B cell (primary cell): ENCODE measurements around the gene LRRC7. TPM values are rescaled to one million over a fixed set of nuclear protein-coding genes. Genes with fewer than 3 reads are reported as not detected.

Source experiments
- ATAC-seq: fragments of 200-7000 bp; cut with Tn5 transposase; one replicate; pipeline ENCODE4 v1.10.0; 2021; ENCODE audit warnings: low read depth, mild to moderate bottlenecking, moderate number of reproducible peaks, moderate library complexity
- CTCF ChIA-PET: fragments of 350-600 bp; sonication (Branson Sonifier 250); formaldehyde crosslinking; loops from one replicate; lab custom pipeline; 2021; ENCODE audit warnings: antibody characterized with exemption, inconsistent platforms; lab: Charles Lee
- POLR2A ChIA-PET: fragments of 350-600 bp; sonication (Branson Sonifier 250); formaldehyde crosslinking; loops from one replicate; lab custom pipeline; 2021; ENCODE audit warnings: antibody characterized with exemption; lab: Charles Lee
- DNase-seq: peaks from one replicate; pipeline ENCODE4 v3.0.0; 2013
- H2AFZ ChIP-seq: 2 replicates; pipeline ENCODE4 v1.6.1; 2012; ENCODE audit warnings: mild to moderate bottlenecking, low read depth, low read length; ENCODE audit not compliant: insufficient read depth, poor library complexity, severe bottlenecking
- H3K27ac ChIP-seq, 2 donors: 1 replicate in 1 of 2; 2 replicates in 1 of 2; pipeline ENCODE4 v1.5.1; 2012 to 2013; ENCODE audit warnings: low read length in 2 of 2, mild to moderate bottlenecking in 2 of 2, moderate library complexity in 1 of 2
- H3K27me3 ChIP-seq, 4 experiments: fragments of 200-600 bp in 1 of 4; sonication (generic) in 1 of 4; replicated peaks in 1 of 4; 1 replicate in 2 of 4; 2 replicates in 2 of 4; pipeline versions ENCODE4 v1.6.1 to v1.7.0; 2013 to 2016; ENCODE audit warnings: low read length in 3 of 4, mild to moderate bottlenecking in 2 of 4, mixed read lengths in 1 of 4, moderate library complexity in 1 of 4; ENCODE audit not compliant: insufficient read depth in 4 of 4, control insufficient read depth in 3 of 4; ENCODE audit errors: control extremely low read depth in 1 of 4
- H3K36me3 ChIP-seq, 2 experiments: replicated peaks in 1 of 2; 1 replicate in 1 of 2; 2 replicates in 1 of 2; pipeline versions ENCODE4 v1.6.1 to v1.7.1; 2013; ENCODE audit warnings: low read length in 1 of 2; ENCODE audit not compliant: insufficient read depth in 2 of 2, control insufficient read depth in 1 of 2; ENCODE audit errors: control extremely low read depth in 1 of 2, extremely low read depth in 1 of 2
- H3K4me1 ChIP-seq, 2 donors: fragments of 200-600 bp in 1 of 2; sonication (generic) in 1 of 2; 1 replicate in 1 of 2; 2 replicates in 1 of 2; pipeline versions ENCODE4 v1.5.1 to v1.6.1; 2013 to 2017; ENCODE audit warnings: low read length in 2 of 2; ENCODE audit not compliant: control insufficient read depth in 2 of 2, insufficient read depth in 2 of 2
- H3K4me2 ChIP-seq: replicated peaks from 2 replicates; pipeline ENCODE3; 2012; ENCODE audit warnings: mild to moderate bottlenecking, low read depth, low read length; ENCODE audit not compliant: poor library complexity, severe bottlenecking
- H3K4me3 ChIP-seq, 5 experiments: fragments of 200-600 bp in 1 of 5; sonication (generic) in 1 of 5; 1 replicate in 3 of 5; 2 replicates in 2 of 5; pipeline versions ENCODE4 v1.5.1 to v1.7.0; 2011 to 2016; ENCODE audit warnings: low read length in 4 of 5, mild to moderate bottlenecking in 4 of 5, low read depth in 2 of 5, control low read depth in 1 of 5, moderate library complexity in 1 of 5; ENCODE audit not compliant: insufficient read depth in 1 of 5; ENCODE audit errors: control extremely low read depth in 1 of 5, extremely low read depth in 1 of 5
- H3K79me2 ChIP-seq: fragments of 200-600 bp; sonication (generic); one replicate; pipeline ENCODE4 v1.6.0; 2016; ENCODE audit warnings: low read length; ENCODE audit not compliant: control insufficient read depth, insufficient read depth
- H3K9ac ChIP-seq: fragments of 200-600 bp; sonication (generic); 2 replicates; pipeline ENCODE4 v1.6.1; 2017; ENCODE audit warnings: mild to moderate bottlenecking, low read length, moderate library complexity
- H3K9me3 ChIP-seq, 3 donors: one replicate each; pipeline versions ENCODE4 v1.6.1 to v1.7.1; 2013; ENCODE audit warnings: low read length in 2 of 3; ENCODE audit not compliant: control insufficient read depth in 2 of 3, insufficient read depth in 1 of 3; ENCODE audit errors: control extremely low read depth in 1 of 3
- H4K20me1 ChIP-seq: 2 replicates; pipeline ENCODE4 v1.6.0; 2012; ENCODE audit warnings: mild to moderate bottlenecking, low read length; ENCODE audit not compliant: insufficient read depth, control insufficient read depth, poor library complexity, severe bottlenecking
- H3K27ac Mint-ChIP-seq: one replicate; pipeline ENCODE4 v1.8.0; 2021; ENCODE audit warnings: mixed read lengths
- H3K27me3 Mint-ChIP-seq: one replicate; pipeline ENCODE4 v1.8.0; 2021; ENCODE audit warnings: mixed read lengths
- H3K4me1 Mint-ChIP-seq: one replicate; pipeline ENCODE4 v1.8.0; 2021; ENCODE audit warnings: mixed read lengths
- H3K4me3 Mint-ChIP-seq: one replicate; pipeline ENCODE4 v1.8.0; 2021; ENCODE audit warnings: mixed read lengths
- H3K9me3 Mint-ChIP-seq: one replicate; pipeline ENCODE4 v1.8.0; 2022; ENCODE audit warnings: mixed read lengths; ENCODE audit not compliant: insufficient read depth
- CTCF ChIP-seq: fragments of 200-600 bp; IDR thresholded peaks from one replicate; pipeline ENCODE4 v1.8.0; 2022; ENCODE audit warnings: antibody characterized with exemption, mild to moderate bottlenecking
- EZH2 ChIP-seq: IDR thresholded peaks from 2 replicates; pipeline ENCODE4 v1.6.1; 2012; ENCODE audit warnings: borderline replicate concordance, low read depth, mild to moderate bottlenecking, moderate library complexity, low read length; ENCODE audit not compliant: insufficient read depth, poor library complexity, severe bottlenecking
- WGBS: methylation state at CpG from one replicate; pipeline ENCODE4 v1.1.5; 2013; ENCODE audit warnings: missing lambda C conversion rate; ENCODE audit not compliant: insufficient coverage; 5-methylcytosine and 5-hydroxymethylcytosine counted together
- intact Hi-C: fragments of 100-400 bp; cut with micrococcal nuclease; formaldehyde crosslinking; loops from one replicate; pipeline ENCODE4 v1.10.0; 2022
- polyA plus RNA-seq: library from polyadenylated mRNA; depleted of rRNA; stranded (reverse); fragments of >200 nt; gene quantifications from 2 replicates; pipeline ENCODE4 v1.2.3, GENCODE V29; 2012
- total RNA-seq, 2 donors: library from RNA; stranded (reverse); fragments of 120-200 nt in 1 of 2; gene quantifications; 1 replicate in 1 of 2; 2 replicates in 1 of 2; pipeline versions ENCODE4 v1.2.3 to v1.2.4, GENCODE V29; 2013 to 2022

Gene LRRC7
- total and polyA plus RNA-seq, 2 donors (not counting 1 experiment from before 2014, with no cell fraction given): not detected

DNA sequence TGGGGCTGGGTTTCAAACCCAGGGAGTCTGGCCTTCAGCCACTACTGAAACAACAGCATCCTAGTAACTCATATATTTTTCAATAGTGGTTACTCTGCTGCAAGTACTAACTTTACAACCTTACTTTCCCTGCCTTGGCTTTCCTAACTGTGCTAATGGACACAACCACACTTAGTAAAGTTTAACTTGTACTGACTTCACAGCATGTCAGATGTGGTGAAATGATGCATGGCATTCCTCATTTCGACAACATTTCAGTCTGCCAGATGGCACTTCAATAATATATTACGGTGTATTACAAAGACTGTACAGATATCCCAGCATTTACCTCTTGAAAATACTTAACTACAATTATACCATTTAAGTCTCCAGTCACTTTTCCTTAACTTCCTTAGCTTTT is 27.8 kb downstream of the LRRC7 start:
- no peaks in the 10 kb centered on the region for H3K27me3 Mint-ChIP-seq
- Histone ChIP-seq H3K9ac (no peak overlapping the region), H3K36me3 (no peaks in the 10 kb centered on the region), H4K20me1 (no peaks in the 10 kb centered on the region), H3K9me3 (no peaks in the 10 kb centered on the region), H2AFZ (no peak overlapping the region), H3K27ac (no peak overlapping the region), H3K27me3 (no peaks in the 10 kb centered on the region), H3K4me1 (no peaks in the 10 kb centered on the region), H3K4me3 (no peak overlapping the region), H3K4me2 (no peak overlapping the region), H3K79me2 (no peaks in the 10 kb centered on the region)
- H3K27ac Mint-ChIP-seq: no peak overlapping the region
- H3K9me3 Mint-ChIP-seq: no peaks in the 10 kb centered on the region
- ATAC-seq (no peak), DNase-seq (no peak)
- CTCF ChIA-PET: no interaction called here
- no peaks in the 10 kb centered on the region for H3K4me1 Mint-ChIP-seq
- POLR2A ChIA-PET: no interaction called here
- intact Hi-C loops: no loop called here
- H3K4me3 Mint-ChIP-seq: no peak overlapping the region
- TF ChIP-seq EZH2: no peak
- 83% methylated on average over 1 of the region's 2 CpGs for WGBS

DNA sequence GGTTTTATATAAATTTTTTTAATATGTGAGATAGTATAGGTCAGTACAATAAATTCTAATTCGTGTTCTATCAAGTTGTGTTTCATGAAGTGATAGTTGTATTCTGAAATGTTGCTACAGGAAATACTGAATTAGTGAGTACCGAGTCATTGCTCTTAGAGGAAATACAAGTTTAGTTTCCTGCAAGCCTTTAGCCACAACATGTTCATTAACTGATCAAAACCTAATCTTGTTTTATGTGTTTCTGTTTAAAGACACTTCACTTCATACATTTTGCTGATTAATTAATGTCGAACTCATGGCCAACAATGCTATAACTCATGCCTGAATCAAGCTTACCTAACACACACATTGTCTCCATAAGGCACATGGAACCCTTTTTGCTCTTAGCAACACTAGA is 43.6 kb downstream of the LRRC7 start:
- Mint-ChIP-seq H3K27ac (no peak overlapping the region), H3K4me3 (no peak overlapping the region)

More for the DNA sequence above, 43.6 kb downstream of the LRRC7 start:
- H3K4me2 ChIP-seq: no peak overlapping the region
- H3K4me3 ChIP-seq: no peak overlapping the region
- CTCF ChIA-PET: no interaction called here
- DNase-seq (no peak), ATAC-seq (no peak)
- Mint-ChIP-seq H3K9me3 (peaks cover 5% of the 10 kb centered on the region), H3K4me1 (no peaks in the 10 kb centered on the region), H3K27me3 (no peaks in the 10 kb centered on the region)
- WGBS: 75% methylated on average over 1 of the region's 3 CpGs
- no peaks in the 10 kb centered on the region for H3K27me3 ChIP-seq
- no peaks in the 10 kb centered on the region for H3K9me3 ChIP-seq
- TF ChIP-seq EZH2 (no peak), CTCF (no peak)
- no peaks in the 10 kb centered on the region for H3K36me3 ChIP-seq
- H2AFZ ChIP-seq: no peak overlapping the region
- POLR2A ChIA-PET: no interaction called here
- H3K79me2 ChIP-seq: no peaks in the 10 kb centered on the region
- H4K20me1 ChIP-seq: no peaks in the 10 kb centered on the region
- no peak overlapping the region for H3K9ac ChIP-seq
- H3K4me1 ChIP-seq: no peaks in the 10 kb centered on the region
- no peak overlapping the region for H3K27ac ChIP-seq
- intact Hi-C loops: no loop called here
